Left lung (tissue), 10 donors: ENCODE results near the gene CACNA2D3. TPM values are rescaled to one million over a fixed set of nuclear protein-coding genes. Genes with fewer than 3 reads are reported as not detected.

ENCODE experiments used
- ATAC-seq: fragments of 200-7000 bp; cut with Tn5 transposase; one replicate; pipeline ENCODE4 v1.9.1; 2020; ENCODE audit warnings: moderate library complexity
- DNase-seq, 4 donors: peaks; one replicate each; pipeline ENCODE4 v3.0.0-alpha.2; 2013 to 2020
- H3K27ac ChIP-seq, 2 donors: fragments of 200-600 bp; sonication (generic) in 1 of 2; one replicate each; pipeline versions ENCODE4 v1.5.0 to v1.8.0; 2020 to 2021
- H3K27me3 ChIP-seq, 2 donors: fragments of 200-600 bp; sonication (generic) in 1 of 2; one replicate each; pipeline versions ENCODE4 v1.5.0 to v1.8.0; 2020 to 2021
- H3K36me3 ChIP-seq, 2 donors: fragments of 200-600 bp; sonication (generic) in 1 of 2; one replicate each; pipeline versions ENCODE4 v1.5.0 to v1.8.0; 2020 to 2021
- H3K4me1 ChIP-seq, 2 donors: fragments of 200-600 bp; one replicate each; pipeline ENCODE4 v1.8.0; 2021
- H3K4me3 ChIP-seq, 2 donors: fragments of 200-600 bp; sonication (generic) in 1 of 2; one replicate each; pipeline versions ENCODE4 v1.5.0 to v1.8.0; 2020 to 2021; ENCODE audit warnings: mild to moderate bottlenecking in 1 of 2
- H3K9me3 ChIP-seq, 2 donors: fragments of 200-600 bp; sonication (generic) in 1 of 2; one replicate each; pipeline versions ENCODE4 v1.5.0 to v1.8.0; 2020 to 2021
- CTCF ChIP-seq, 2 donors: fragments of 200-600 bp; sonication (generic) in 1 of 2; IDR thresholded peaks; one replicate each; pipeline versions ENCODE4 v1.5.0 to v1.8.0; 2021; ENCODE audit warnings: antibody characterized with exemption in 2 of 2
- intact Hi-C, 2 donors: fragments of 100-400 bp; cut with DNase I; formaldehyde crosslinking; loops; one replicate each; pipeline versions ENCODE4 v1.11.2 to v1.14.2; 2022
- polyA plus RNA-seq, 6 donors: library from polyadenylated mRNA; unstranded; fragments of 120-200 nt; gene quantifications; one replicate each; pipeline ENCODE4 v1.2.1, GENCODE V29; 2013; ENCODE audit not compliant: insufficient read length in 6 of 6
- total RNA-seq, 2 donors: library from RNA; stranded (reverse); fragmentation: NEBNext Ultra II Directional; extraction: Animal tissue kit (Norgen Biotek cat#: 25700); gene quantifications; one replicate each; pipeline ENCODE4 v1.2.1, GENCODE V29; 2021
- donor health status: DM: no; HTN: yes; CAD: no.
- donor health status: DM: no; HTN: no; CAD: no.

The CACNA2D3 gene
- total and polyA plus RNA-seq, 8 donors, result 1.1 to 2.7 (median 1.5) TPM

- Histone ChIP-seq H3K4me3 (no peak overlapping the region), H3K27ac (no peak overlapping the region), H3K4me1 (no peaks in the 10 kb centered on the region), H3K36me3 (no peaks in the 10 kb centered on the region), H3K27me3 (no peaks in the 10 kb centered on the region), H3K9me3 (no peaks in the 10 kb centered on the region)
- ATAC-seq, result peak; percentile 96
- peak in 1 of 2 donors; percentile 34 for TF ChIP-seq CTCF (IDR thresholded peaks at IDR 0.05)
- DNase-seq, result peak in 2 of 4 donors; percentile 26 to 74
- intact Hi-C loops, result no loop called here
Observed at GRCh38 chr3:54870423-54870822, 748.1 kb downstream of the CACNA2D3 start.

GRCh38 chr3:54871867-54872266, 749.5 kb downstream of the CACNA2D3 start:
- H3K4me1 ChIP-seq, result no peaks in the 10 kb centered on the region
- no peaks in the 10 kb centered on the region for H3K36me3 ChIP-seq
- H3K27me3 ChIP-seq, result no peaks in the 10 kb centered on the region
- TF ChIP-seq CTCF (IDR thresholded peaks at IDR 0.05), result no peak
- H3K9me3 ChIP-seq, result no peaks in the 10 kb centered on the region
- ATAC-seq, result no peak
- no peak overlapping the region for H3K27ac ChIP-seq
- H3K4me3 ChIP-seq, result no peak overlapping the region
- no peak for DNase-seq
- intact Hi-C loops, result no loop called here

GRCh38 chr3:54873059-54874010, 751.0 kb downstream of the CACNA2D3 start:
- intact Hi-C loops, result no loop called here
- no peak overlapping the region for H3K4me3 ChIP-seq
- DNase-seq (no peak), ATAC-seq (no peak)
- no peak for TF ChIP-seq CTCF (IDR thresholded peaks at IDR 0.05)
- H3K27ac ChIP-seq, result no peak overlapping the region
- H3K36me3 ChIP-seq, result no peaks in the 10 kb centered on the region
- no peaks in the 10 kb centered on the region for H3K4me1 ChIP-seq
- H3K9me3 ChIP-seq, result no peaks in the 10 kb centered on the region
- H3K27me3 ChIP-seq, result no peaks in the 10 kb centered on the region

GRCh38 chr3:54874816-54875556, 752.6 kb downstream of the CACNA2D3 start:
- no peaks in the 10 kb centered on the region for H3K4me1 ChIP-seq
- TF ChIP-seq CTCF (IDR thresholded peaks at IDR 0.05), result no peak
- no peaks in the 10 kb centered on the region for H3K9me3 ChIP-seq
- intact Hi-C loops, result no loop called here
- H3K4me3 ChIP-seq, result no peak overlapping the region
- no peak for ATAC-seq
- no peaks in the 10 kb centered on the region for H3K36me3 ChIP-seq
- no peak for DNase-seq
- H3K27me3 ChIP-seq, result no peaks in the 10 kb centered on the region
- no peak overlapping the region for H3K27ac ChIP-seq
